GM18517 (cell line): ENCODE measurements around the gene MNAT1.

Experiments used
- ATAC-seq: cut with Tn5 transposase; IDR thresholded peaks from one replicate; pipeline ENCODE4 v1.9.1; 2021; ENCODE audit warnings: mild to moderate bottlenecking, moderate library complexity; ENCODE audit not compliant: unreplicated experiment

The MNAT1 gene

GRCh38 chr14:60956632-60957031 is 222.1 kb downstream of the MNAT1 start:
- ATAC-seq = no peak

- ATAC-seq = no peak
Observed at GRCh38 chr14:60958146-60958545, 223.6 kb downstream of the MNAT1 start.

- ATAC-seq = no peak
Observed at GRCh38 chr14:60963761-60964160, 229.2 kb downstream of the MNAT1 start.

GRCh38 chr14:60964904-60965303 is 230.3 kb downstream of the MNAT1 start:
- no peak for ATAC-seq

- no peak for ATAC-seq
Observed at GRCh38 chr14:60965402-60965801, 230.8 kb downstream of the MNAT1 start.

GRCh38 chr14:60968099-60968498 is 233.5 kb downstream of the MNAT1 start:
- no peak for ATAC-seq

GRCh38 chr14:60968671-60969070 is 234.1 kb downstream of the MNAT1 start:
- ATAC-seq = no peak

GRCh38 chr14:60970146-60970545 is 235.6 kb downstream of the MNAT1 start:
- ATAC-seq = no peak

- ATAC-seq = no peak
Observed at GRCh38 chr14:60971271-60971670, 236.7 kb downstream of the MNAT1 start.

GRCh38 chr14:60972295-60972694 is 237.7 kb downstream of the MNAT1 start:
- ATAC-seq = no peak

GRCh38 chr14:60973070-60973469 is 238.5 kb downstream of the MNAT1 start:
- ATAC-seq = no peak

GRCh38 chr14:60974090-60974651 is 239.6 kb downstream of the MNAT1 start:
- no peak for ATAC-seq

GRCh38 chr14:60975551-60975950 is 241.0 kb downstream of the MNAT1 start:
- ATAC-seq = no peak

- no peak for ATAC-seq
Observed at GRCh38 chr14:60977847-60978246, 243.3 kb downstream of the MNAT1 start.

- peak; percentile 83 for ATAC-seq
Observed at GRCh38 chr14:60980811-60981632, 246.5 kb downstream of the MNAT1 start, which contains the start of the genes SLC38A6 and TRMT5. Gene SLC38A6, plus strand, starts transcription at chr14:60981245. Its CDS starts 33 bp downstream, at chr14:60981278. Gene TRMT5, minus strand, starts transcription at chr14:60981079. Its CDS starts 106 bp downstream, at chr14:60980973.

GRCh38 chr14:60981633-60982455 is 247.3 kb downstream of the MNAT1 start:
- no peak for ATAC-seq

- ATAC-seq = no peak
Observed at GRCh38 chr14:60984196-60984595, 249.6 kb downstream of the MNAT1 start.

- ATAC-seq = no peak
Observed at GRCh38 chr14:60986500-60986899, 251.9 kb downstream of the MNAT1 start.

GRCh38 chr14:60989599-60989998 is 255.0 kb downstream of the MNAT1 start:
- ATAC-seq = no peak

GRCh38 chr14:60998617-60999016 is 264.1 kb downstream of the MNAT1 start:
- ATAC-seq = no peak

- ATAC-seq = no peak
Observed at GRCh38 chr14:60999536-60999935, 265.0 kb downstream of the MNAT1 start.
